CD4-positive, alpha-beta T cell treated with Interferon gamma for 1 hour (primary cell): ENCODE data around the gene GPAM.
"Not testable (repeated sequence)": the region's sequence is repeated elsewhere in the genome, so short reads cannot be mapped to it uniquely, and the experiment has no call there.

ENCODE experiments used
- DNase-seq: peaks from one replicate; pipeline ENCODE4 v3.0.0-alpha.2; 2020

GPAM gene

DNA sequence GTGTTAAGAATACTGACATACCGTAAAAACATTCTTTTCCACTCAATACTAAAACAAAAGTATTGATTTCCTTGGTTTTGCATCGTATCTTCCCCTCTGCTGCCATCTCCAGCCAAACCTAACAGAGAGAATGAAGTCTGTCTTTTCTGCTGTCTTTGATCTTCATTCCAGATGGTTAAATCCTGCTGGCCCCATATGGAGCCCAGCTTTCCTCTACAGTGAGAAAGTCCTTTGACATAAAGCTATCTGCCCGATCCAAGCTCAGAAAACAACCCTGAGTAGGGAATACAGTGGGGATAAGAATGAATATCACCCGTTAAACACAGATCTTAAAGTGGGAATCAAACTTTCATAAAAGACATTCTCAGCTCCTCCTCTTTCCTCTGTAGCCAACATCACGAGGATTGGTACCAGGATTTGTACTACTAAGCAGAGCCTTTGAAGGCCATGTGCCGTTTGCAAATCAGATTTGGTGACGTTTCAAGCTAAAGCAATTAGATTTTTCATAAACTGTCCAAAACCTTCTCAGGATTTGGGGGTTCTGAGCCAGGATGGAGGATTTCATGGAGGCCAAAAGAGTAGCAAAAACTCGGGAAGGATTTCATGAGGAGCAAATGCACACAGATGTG lies 30.8 kb upstream of the GPAM start:
- DNase-seq: no peak

DNA sequence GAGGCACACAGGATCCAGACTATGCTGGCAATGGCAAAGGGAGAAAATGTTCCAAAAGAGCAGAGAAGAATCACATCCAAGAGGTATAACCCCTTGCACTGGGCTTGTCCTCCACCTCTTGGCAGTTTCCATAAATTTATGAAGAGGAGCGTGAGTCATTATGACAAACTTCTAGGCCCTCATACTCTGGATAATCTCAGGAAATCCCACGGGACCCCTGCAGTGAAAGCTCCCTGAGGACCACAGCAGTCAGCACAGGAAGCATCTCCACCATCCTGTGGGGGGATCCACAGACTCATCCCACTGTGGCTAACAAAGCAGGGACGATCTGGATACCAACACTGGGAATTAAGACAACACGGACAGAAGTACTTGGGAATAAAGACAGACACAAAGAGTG lies 30.3 kb upstream of the GPAM start:
- no peak for DNase-seq

- DNase-seq: no peak
Observed at GRCh38 chr10:112213098-112213823, 29.7 kb upstream of the GPAM start.

DNA sequence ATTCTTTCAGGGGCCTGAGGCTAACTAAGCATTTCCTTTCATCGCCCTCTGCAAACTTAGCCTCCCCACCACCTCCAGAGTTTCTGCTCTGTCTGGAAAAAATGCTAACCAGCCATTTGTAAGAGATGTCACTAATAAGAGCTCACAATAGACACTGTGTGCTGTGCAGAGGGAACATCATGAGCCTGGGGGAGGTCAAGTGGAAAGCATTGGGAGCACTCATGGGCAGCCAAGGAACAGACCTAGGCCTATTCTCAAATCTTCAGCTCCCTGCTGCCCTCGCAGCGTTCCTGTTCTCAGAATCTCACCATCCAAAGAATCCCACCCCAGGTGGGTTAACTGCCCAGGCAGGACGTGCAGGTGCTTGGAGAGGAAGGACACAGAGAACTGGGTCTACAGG lies 27.1 kb upstream of the GPAM start:
- DNase-seq: no peak

DNA sequence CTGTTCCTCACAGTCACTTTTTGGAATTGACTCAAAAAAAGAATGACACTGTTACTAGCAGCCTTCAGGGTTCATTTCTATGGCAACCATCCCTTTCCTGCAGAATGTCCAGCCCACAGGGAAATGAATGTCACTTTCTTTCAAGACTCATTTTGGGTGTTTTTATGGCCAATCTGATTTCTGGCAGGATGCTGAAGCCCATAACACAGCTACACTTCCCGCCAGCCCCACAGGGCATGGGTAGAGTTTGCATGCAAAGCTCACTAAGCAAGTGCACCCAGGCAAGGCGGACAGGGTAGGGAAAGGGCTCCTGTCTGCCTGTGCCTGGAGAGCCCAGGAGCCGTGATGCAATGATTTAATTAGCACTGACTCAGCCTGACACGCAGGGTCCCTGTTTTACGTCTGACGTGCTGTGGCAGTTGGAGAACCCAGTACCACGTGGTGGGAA lies 26.1 kb upstream of the GPAM start:
- no peak for DNase-seq

DNA sequence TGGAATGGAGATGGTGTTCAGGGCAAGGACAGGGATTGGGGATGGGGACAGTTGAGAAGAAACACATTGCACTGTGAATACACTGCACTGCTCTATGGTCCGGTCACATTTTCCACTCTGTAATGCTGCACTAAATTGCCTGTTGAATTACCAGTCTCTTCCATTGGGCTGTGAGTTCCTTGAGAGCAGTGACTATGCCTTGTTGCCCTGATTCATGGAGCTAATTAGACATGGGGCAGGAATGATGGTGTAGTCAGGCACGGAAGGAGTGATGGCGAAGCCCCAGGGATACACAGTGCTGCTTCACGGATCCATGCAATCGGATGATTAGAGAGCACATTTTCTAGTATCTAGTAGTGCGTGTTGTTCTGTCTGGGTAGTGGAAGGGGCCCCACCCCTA lies 25.4 kb upstream of the GPAM start:
- no peak for DNase-seq

GRCh38 chr10:112208292-112208691 lies 24.7 kb upstream of the GPAM start:
- no peak for DNase-seq

DNA sequence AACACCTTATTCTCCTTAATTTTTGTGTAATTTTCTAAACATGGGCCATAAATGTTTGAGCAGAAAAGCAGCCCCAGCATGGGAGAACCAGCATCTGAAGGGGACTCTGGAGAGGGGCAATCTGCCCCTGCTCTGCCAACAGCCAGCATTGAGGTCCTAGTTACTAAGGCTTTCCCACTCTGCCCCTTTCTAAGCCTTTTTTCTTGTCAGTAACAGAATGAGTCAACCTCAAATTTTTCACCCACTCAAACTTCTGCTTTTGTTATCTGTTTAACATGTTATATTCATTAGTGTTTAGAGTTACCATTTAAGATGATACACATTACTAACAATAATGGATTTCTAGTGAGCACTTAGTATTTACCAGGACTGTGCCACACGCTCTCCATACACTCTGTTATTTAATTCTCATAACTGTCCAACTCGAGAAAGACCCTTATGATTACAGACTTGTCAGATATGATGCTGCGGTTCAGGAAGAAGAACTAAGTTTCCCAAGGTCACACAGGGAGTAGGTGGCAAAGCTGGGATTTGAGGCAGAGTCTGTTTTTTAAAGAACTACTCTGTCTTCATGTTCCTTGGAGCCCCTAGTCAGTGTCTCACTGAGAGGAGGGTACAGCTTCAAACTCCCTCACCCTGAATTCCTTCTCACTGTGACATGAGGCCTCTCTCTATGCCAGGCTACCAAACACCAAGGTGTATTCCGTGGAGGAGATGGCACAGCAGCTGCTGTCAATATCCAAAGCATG lies 19.9 kb upstream of the GPAM start:
- DNase-seq: no peak

- DNase-seq: no peak
Observed at GRCh38 chr10:112202561-112203241, 19.1 kb upstream of the GPAM start.

- DNase-seq: no peak
Observed at GRCh38 chr10:112202076-112202475, 18.5 kb upstream of the GPAM start.

DNA sequence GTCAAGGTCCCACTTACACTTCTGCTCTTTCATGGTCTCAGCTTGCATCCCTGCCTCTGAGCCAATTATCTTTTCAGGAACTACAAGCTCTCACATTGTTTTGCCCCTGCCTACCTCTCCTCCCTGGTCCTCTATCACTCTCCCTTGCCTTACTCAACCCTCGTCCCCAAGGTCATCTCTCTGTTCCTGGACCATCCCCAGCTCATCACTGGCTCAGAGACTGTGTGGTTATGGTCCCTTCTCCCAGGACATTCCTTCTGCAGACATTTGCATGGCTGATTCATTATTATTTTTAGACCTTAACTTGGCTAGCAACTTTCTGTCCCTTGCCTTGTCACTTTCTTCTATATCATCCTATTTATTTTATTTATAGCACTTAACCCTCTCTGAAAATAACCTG lies 17.8 kb upstream of the GPAM start:
- DNase-seq: no peak

- DNase-seq: not testable (repeated sequence)
Observed at GRCh38 chr10:112200259-112200658, 16.7 kb upstream of the GPAM start.

GRCh38 chr10:112197662-112198061 lies 14.1 kb upstream of the GPAM start:
- DNase-seq: not testable (repeated sequence)

DNA sequence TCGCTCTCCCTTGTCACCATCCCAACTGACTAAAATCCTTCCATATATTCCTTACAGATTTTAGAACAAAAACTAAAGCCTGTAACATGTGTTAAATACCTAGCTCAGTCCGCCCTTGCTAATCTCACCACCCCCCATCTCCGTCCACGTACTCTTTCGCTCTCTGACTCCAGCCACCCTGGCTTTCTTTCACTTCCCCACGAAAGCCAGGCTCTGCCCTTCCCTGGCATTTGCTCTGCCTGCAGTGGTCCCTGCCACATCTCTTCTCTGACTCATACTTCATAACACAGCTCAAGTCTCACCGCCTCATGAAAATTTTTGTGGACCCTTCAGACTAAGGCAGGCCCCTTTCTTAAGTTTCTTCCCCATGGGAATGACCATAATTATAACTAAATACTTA lies 11.7 kb upstream of the GPAM start:
- DNase-seq: no peak

- no peak for DNase-seq
Observed at GRCh38 chr10:112191791-112192190, 8.2 kb upstream of the GPAM start.

DNA sequence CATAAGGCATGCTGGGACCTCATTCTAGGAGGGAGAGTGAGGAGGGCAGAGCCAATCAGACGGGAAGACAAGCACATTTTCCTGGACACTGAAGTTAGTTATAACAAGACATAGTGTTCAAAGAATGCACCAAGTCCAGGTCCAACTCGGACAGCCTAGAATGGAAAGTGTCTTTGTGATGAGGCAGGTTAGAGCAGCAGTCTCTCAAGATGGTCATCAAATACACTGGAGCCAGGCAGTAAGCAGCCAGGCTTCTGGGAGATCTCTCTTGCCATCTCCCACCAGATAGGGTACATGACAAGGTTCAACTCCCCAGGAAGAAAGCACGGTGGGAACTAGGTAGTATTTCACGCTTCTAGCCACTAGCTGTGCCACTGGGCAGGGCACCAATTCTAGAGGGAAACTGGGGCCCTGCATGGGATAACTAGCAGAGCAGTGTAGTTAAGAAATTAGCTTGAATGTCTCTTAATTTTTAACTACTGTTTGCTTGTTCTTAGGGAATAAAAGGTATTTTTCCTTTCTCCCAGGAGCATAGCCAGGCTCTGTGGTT lies 7.6 kb upstream of the GPAM start:
- no peak for DNase-seq

- no peak for DNase-seq
Observed at GRCh38 chr10:112189465-112189864, 5.9 kb upstream of the GPAM start.

- DNase-seq: no peak
Observed at GRCh38 chr10:112187527-112187926, 4.0 kb upstream of the GPAM start.

DNA sequence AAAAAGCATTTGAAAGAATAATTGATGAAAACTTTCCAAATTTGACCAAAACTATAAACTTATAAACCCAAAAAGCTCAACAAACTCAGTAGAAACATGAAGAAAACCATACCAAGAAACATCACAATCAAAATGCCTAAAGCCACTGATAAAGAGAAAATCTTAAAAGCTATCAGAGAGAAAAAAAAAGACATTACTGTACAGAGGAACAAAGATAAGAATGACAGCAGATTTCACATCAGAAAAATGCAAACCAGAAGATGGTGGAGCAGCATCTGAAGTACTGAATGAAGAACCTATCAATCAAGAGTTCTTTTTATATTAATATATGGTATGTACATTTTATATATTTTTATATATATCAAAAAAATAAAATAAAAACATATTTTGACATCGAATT lies 2.4 kb upstream of the GPAM start:
- no peak for DNase-seq

DNA sequence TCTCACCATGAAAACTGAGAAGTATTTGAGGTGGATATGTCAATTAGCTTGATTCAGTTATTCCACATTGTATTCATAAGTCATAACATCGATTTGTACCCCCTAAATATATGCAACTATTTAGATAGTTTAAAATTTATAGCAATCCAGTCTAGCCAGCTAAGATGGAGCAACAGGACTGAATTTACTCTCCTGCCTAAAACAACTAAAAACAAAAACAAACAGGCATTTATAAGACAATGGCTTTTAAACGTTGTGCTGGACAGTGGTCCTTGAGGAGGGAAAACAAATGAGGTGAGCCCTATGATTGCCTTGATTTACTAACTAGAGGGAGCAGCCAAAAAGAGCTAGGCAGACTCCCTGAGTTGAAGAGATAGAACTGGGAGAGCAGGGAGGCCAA lies 814 bp upstream of the GPAM start:
- no peak for DNase-seq

DNA sequence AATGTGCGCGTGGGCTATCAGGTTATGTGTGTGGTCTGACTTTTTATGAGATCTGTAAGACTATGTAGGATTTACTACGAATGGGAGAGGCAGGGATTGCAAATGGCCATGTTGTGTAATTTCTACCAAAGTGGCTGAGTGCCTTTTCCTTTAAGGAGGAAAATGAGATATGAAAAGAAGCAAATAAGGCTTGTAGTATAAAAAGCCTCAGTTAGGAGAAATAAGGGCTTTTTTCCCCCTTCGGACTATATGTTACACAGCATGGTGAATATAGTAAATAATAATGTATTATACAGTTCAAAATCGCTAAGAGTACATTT lies 447 bp upstream of the GPAM start:
- DNase-seq: no peak

GRCh38 chr10:112182784-112183328 lies 709 bp downstream of the GPAM start:
- no peak for DNase-seq

GRCh38 chr10:112177247-112177646 lies 6.3 kb downstream of the GPAM start:
- no peak for DNase-seq
